Kidney capillary endothelial cell (primary cell): Measurements from ENCODE around the gene FSD1.
"Not testable (repeated sequence)": the region's sequence is repeated elsewhere in the genome, so short reads cannot be mapped to it uniquely, and the experiment has no call there.

Experiments
- DNase-seq: peaks from one replicate; pipeline ENCODE4 v3.0.0-alpha.2; 2018; ENCODE audit warnings: low spot score

Gene FSD1

DNA sequence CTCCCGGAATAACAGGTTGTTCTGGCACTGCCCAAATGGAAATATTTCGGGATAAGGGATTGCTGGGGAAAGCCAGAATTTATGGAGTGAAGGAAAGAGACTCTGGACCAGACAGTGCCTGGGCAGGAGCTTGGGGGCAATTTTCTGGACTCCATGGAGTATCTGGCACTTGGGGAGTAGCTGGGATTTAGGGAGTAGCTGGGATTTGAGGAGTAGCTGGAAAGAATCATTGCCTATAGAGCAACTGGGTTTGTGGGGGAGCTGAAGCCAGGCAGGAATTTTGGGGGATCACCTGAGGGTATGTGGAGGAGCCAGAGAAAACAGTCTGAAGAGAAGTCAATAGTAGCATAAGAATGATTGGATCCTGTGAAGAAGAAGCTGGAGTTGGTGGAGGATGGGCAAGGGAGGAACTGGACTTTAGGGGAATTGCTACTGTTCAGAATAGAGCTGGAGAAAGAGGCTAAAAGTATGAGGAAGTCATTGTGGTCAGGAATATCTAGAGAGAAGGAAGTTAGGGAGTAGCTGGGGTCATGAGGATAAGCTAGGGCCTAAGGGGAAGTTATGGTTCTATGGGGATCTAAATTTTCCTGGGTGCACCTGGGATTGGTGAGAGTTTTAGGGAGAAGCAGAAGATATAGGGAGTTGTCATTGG, 14.8 kb downstream of the FSD1 start:
- no peak for DNase-seq

DNA sequence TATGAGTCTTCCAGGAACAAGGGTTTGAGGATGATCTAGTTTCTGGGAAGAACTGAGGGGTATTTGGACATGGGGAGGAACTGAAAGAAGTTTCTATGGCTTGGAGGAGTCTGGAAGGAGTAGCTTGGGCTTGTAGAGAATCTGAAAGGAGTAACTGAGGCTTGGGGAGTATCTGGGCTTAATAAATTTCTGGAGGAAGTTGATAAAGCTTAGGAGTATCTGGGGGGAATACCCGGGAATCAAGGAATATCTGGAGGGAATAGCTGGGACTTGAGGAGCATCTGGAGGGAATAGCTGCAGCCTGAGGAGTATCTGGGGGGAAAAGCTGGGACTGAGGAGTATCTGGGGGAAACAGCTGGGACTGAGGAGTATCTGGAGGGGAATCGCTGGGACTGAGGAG, 16.0 kb downstream of the FSD1 start:
- no peak for DNase-seq

DNA sequence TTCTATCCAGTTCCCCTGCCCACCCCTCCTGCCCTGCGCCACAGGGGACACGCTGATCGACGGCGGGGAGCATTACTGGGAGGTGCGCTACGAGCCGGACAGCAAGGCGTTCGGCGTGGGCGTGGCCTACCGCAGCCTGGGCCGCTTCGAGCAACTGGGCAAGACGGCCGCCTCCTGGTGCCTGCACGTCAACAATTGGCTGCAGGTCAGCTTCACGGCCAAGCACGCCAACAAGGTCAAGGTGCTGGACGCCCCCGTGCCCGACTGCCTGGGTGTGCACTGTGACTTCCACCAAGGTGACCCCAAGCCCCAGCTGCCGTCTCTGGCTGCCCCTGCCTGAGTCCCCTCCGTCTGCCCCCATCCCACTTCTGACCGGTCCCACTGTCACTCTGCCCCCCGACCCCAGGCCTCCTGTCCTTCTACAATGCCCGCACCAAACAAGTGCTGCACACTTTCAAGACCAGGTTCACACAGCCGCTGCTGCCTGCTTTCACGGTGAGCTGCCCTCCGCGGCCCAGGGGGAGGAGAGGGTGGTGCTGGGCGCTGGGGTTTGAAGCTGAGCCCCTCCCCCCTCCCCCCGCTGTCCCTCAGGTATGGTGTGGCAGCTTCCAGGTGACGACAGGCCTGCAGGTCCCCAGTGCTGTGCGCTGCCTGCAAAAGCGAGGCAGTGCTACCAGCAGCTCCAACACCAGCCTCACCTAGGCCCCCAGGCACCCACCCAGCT, 18.7 kb downstream of the FSD1 start:
- DNase-seq, result no peak

DNA sequence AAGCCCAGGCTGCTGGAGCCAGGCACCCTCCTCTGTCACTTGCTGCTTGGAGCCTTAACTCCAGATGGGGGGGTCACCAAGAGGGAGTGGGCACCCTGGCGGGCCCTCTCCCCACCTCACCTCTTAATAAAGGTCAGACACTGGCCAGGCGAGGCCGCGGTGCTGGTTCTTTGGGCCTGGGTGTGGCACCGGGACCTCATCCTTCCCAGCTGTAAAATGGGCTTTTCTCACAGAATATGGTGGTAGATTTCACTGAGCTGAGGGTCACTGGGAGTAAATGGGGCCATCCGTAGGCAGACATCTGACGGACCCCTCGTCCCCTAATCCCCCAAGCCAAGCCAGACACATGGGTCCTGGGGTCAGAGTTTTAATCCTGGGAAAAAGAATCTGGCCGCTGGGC, 19.3 kb downstream of the FSD1 start:
- no peak for DNase-seq

DNA sequence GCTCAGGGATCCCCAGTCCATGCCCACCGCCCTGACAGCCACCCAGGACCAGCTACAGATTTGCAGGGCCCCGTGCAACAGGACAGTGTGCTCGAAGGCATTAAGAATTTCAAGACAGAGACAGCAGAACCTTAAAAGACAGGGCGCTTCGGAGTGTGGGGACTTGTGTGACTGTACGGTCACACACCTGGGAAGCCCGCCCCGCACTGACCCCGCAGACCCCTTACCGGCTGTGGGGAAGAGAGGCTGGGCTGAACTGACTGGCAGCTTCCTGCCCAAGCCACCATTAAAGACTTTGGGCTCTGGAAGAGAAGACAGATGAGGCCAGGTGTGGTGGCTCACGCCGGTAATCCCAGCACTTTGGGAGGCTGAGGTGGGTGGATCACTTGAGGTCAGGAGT, 19.8 kb downstream of the FSD1 start:
- no peak for DNase-seq

DNA sequence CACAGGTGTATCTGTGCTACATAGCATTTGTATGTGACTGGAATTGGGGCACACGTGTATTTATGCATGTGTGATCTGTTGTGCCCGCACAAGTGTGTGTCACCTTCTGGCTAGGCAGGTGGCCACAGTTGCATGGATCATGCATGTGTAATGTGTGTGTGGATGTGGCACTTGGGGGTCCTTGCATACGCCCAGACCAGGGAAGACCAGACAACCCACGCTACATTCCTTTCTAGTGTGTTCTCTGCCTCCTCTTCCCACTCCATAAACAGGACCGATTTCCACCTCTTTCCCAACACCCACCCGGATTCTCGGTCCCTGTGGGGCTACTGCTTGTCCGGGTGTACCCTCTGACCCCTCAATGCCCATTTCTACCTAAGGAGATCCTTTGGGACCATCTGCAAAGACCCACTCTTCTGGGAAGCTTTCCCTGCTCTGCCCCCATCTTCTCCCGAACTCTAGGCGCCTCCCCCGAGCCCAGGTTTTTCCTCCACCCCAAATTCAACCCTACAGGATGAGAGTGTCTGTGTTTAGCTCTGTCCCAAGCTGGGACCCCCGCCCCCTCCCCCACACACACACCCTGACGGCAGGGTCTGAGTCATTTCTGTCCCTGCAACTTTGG, 21.9 kb downstream of the FSD1 start:
- no peak for DNase-seq

DNA sequence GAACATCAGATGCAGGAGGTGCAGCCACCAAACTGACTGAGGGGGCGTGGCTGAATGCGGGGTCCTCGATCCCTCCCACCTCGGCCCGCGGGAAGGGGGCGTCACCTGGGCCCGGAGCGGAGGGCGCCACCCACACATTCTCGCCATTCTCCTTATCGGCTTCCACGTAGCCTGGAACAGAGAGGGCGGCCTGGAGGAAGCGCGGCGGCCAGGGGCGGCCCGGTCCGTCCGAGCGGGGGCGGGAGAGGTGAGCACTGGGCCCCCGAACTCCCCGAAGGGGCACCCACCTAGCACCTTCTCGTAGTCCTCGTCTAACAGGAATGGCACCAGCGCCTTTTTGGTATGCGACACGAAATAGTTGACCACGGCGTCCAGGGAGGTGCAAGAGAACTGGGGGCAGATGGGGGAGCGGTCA, 22.4 kb downstream of the FSD1 start:
- no peak for DNase-seq

DNA sequence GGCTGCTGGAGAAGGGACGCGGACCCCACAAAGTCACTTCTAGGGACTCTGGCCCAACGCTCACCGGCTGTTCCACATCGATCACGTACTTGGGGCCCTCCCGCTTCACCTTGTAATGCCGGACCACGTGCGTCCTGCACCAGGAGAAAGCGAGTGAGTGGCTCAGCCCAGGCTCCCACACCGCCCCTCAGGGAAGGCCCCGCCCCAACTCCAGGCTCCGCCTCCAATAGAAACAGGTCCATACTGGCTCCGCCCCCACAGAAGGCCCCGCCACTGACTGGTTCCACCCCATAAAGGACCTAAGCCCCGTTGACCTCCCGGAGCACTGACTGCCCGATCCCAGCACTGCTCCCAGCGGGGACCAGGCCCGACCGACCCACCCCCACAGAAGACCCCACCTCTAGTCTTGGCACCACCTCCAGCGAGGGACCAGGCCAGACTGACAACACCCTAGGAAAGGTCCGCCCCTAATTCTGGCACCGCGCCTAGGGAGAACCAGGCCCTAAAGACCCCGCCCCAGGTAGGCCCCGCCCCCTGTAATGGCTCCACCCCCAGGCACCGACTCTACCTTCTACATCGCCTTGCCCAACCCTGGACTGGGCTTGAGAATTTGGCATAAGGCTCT, 23.0 kb downstream of the FSD1 start:
- DNase-seq, result no peak

DNA sequence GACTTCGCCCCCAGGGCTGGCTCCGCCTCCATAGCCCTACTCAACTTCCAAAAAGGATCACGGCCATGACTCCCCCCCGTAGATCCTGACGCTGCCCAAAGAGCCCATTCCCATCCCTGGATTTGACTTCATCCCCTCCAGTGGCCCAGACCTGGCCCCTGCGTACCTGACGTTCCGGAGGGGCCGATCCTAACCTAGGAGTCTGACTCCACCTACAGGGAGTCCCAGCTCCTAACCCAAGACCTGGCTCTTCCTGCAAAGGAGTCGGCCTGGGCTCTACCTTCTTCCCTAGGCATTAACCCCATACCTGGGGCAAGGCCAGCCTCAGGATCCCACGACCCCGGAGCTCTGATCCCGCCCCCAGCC, 23.5 kb downstream of the FSD1 start:
- no peak for DNase-seq

DNA sequence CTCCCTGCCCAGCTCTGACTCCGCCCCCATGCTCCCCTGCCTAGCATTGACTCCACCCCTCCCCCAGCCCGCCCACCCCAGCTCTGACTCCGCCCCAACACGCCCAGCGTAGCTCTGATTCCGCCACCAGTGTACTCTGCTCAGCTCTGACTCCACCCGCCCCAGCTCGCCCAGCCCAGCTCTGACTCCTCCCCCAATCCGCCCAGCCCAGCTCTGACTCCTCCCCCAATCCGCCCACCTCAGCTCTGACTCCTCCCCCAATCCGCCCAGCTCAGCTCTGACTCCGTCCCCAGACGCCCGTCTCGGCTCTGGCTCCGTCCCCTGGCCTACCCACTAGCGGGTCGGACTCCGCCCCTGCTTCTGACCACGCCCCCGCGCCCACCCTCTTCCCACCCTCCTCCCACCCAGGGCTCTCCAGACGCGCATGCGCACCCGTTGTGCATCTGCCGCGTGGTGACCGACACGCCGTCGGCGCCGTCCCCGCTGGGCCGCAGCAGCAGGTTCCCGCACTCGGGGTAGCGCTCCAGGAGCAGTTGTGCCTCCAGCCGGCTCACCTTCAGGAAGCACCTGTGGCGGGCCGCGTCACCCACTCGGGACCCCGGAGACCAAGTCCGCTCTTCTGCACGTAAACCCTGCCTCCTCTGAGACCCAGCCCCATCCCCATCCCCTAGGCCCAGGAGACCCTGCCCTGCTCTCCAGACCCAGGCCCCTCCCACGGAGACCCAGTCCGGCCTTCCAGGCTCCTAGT, 24.0 kb downstream of the FSD1 start:
- peak; percentile 73 for DNase-seq

DNA sequence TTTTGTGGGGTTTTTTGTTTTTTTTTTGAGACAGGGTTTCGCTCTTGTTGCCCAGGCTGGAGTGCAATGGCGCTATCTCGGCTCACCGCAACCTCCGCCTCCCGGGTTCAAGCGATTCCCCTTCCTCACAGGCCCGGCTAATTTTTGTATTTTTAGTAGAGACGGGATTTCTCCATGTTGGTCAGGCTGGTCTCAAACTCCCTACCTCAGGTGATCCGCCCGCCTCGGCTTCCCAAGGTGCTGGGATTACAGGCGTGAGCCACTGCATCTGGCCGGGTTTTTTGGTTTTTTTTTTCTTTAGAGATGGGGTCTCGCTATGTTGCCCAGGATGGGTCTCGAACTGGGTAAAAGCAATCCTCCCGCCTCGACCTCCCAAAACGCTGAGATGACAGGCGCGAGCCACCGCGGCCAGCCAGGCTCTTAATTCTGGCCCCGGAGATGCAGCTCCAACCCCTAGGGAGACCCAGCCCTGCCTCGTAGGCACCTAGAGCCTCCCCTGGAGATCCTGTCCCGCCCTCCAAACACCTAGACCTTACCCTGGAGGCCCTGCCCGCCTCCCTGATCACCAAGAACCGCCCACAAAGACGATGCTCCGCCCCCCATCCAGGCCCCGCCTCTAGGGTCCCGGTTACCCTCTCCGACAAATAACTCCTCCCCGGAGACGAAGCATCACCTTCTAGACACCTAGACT, 24.7 kb downstream of the FSD1 start:
- DNase-seq, result not testable (repeated sequence)

DNA sequence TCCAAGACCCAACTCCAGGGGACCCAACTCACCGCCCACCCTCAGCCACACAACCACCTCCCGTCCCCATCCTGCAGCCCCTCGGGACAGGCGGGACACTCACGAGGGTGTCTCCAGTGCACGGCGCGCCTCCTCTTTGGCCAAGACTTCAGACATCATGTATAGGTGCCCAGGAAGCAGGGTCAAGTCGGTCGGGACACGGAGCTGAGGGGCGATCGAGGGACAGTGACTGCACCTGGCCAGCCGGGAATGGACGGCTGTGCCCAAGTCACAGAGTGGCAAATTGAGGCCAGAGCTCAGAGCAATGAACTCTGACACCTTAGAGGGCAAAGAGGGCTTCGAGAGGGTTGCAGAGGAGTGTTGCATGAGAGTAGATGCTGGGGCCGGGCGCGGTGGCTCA, 25.5 kb downstream of the FSD1 start:
- no peak for DNase-seq

DNA sequence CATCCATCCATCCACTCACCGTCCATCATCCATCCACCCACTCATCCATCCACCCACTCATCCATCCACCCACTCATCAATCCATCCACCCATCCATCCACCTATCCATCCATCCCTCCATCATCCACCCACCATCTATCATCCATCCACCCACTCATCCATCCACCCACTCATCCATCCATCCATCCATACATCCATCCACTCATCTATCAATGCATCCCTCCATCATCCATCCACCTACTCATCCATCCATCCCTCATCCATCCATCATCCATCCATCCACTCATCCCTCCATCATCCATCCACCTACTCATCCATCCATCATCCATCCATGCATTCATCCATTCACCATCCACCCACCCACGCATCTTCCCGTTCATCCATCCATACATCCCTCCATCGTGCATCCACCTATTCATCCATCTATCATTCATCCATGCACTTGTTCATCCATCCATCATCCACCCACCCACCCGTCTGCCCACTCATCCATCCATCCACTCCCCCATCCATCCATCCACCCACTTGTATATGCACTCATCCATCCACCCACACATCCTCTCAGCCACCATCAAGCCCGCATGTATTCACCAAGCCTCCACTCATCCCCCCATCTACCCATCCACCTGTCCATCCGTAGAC, 30.7 kb downstream of the FSD1 start:
- DNase-seq, result no peak

DNA sequence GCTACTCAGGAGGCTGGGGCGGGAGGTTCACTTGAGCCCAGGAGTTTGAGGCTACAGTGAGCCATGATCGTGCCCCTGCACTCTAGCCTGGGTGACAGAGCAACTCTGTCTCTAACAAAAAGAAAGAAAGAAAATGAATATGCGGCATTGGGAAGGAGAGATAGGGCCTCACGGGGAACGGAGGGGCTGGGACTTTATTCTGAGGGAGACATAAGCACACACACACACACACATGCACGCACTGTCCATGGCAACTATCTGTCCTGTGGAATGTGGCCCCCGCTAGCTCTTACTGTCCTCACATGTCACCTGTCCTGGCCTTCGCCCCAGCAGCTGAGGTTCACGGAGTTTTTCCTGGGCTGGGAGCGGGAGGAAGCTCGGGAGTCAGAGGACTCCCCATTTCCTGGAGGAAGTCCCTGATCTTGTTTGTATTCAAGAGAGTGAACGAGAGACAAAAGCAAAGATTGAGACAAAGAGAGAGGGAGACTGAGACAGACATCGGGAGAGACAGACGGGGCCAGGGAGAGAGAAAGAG, 33.6 kb downstream of the FSD1 start:
- DNase-seq, result no peak

DNA sequence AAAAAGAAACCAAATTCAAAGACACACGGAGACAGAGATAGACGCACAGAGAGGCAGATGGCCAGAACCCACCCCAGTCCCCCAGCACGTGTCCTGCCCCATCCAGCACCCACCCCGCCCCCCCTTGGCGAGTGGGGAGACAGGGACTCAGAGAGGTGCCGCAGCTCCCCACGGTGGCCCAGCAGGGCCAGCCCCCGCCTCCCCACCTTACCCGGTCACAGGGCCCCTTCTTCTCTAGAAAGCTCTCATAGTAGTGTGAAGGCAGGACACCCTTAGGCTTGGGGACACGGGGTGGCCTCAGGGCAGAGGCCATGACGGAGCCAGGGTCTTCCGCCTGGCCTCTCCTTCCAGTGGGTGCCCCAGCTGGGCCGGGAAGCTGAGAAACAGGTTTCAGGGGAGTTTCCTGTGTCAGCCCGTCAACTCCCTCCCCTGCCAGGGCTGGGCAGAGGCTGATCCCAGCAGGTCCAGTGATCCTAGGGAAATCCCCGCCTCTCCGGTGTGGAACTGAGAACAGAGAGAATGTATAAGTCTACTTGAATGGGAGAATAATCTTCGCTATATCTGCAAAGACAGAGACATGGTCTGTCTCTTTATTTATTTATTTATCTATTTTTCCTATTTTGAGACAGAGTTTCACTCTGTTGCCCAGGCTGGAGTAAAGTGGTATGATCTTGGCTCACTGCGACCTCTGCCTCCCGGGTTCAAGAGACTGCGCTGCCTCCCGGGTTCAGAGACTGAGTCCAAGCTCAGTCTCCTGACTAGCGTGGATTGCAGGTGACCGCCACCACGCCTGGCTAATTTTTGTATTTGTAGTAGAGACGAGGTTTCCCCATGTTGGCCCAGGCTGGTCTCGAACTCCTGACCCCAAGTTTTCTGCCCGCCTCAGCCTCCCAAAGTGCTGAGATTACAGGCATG, 34.3 kb downstream of the FSD1 start, which contains the start of gene STAP2:
Gene STAP2, minus strand, starts transcription at position 387 of the 915 bp plus-strand sequence. Its CDS starts 74 bp downstream, at position 313.
- DNase-seq, result no peak

DNA sequence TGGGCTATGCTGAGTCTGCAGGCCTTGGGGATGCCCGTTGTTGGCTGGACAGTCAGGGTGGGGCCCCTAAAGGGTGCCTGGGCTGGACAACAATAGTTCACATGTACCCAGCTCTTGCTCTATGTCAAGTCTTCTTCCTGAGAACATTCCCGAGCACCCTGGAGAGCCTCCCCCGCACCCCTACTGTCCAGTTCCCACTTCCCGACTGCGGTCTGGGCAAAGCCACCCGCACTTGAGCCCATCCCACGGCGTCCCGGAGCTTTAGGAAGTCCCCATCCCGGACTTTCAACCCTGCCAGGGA, 37.9 kb downstream of the FSD1 start:
- DNase-seq, result no peak

DNA sequence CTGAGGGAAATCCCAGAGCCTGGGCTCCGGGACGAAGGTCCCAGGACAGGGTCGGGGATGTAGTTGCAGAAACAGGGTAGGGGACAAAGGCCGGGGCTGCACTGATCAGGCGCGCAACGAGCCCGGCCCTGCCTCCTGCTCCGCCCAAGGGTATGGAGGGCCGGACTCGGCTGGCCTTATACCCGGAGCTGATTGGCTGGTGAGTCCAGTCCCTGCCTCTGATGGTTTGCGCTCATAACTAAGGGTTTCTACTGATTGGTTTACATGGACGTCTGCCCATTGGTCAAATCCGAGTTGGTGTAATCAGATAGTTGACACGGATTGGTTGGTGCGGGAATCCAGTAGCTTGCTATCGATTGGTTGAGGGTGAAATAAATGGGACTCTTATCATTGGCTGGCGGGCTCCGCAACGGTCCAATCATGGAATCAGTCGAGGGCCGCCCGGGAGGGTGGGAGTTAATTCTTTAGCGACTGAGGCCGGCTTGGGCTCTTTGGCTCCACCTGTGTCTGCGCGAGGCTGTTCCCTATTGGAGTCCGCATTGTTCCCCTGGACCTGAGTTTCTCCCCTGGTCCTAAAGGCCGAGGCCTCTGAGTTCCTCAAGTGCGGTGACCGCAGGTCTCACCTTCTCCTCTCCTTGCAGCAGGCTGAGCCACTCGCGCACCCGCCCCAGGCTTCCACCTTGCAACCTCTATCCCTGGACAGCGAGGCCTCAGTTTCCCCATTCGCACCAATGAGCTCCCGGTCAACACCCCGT, 38.4 kb downstream of the FSD1 start:
- DNase-seq, result peak; percentile 100

DNA sequence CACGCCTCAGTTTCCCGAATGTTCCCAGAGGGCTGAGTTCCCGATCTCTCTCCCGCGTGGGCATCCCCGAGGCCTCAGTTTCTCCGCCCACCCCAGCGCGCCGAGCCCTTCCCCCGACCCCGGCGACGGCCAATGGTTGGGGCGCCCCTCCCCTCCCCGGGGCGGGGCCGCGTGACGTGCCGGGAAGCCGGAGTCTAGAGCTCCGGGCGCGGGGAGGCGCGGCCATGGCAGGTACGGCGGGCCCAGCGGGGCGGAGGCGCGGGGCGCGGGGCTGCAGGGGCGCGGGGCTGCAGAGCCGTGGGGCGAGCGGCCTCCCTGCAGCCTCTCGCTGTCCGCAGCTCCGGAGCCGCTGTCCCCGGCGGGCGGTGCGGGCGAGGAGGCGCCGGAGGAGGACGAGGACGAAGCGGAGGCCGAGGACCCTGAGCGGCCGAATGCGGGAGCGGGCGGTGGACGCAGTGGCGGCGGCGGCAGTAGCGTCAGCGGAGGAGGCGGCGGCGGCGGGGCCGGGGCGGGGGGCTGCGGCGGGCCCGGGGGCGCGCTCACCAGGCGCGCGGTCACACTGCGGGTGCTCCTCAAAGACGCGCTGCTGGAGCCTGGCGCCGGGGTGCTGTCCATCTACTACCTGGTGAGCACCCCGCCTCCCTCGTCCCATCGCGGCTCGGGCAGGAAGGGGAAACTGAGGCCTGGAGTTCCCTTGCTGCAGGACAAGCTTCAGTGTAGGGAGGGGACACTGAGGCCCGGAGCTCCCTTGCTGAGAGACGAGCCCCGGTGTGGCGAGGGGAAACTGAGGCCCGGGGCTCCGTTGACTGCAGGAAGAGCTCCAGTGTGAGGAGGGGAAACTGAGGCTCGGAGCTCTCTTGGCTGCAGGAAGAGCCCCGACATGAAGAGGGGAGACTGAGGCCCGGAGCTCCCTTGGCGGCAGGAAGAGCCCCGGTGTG, 39.2 kb downstream of the FSD1 start, which contains the start of gene MPND:
Gene MPND, plus strand, starts transcription at position 193 of the 938 bp plus-strand sequence. Its CDS starts 32 bp downstream, at position 225.
- peak; percentile 64 for DNase-seq
